Activated CD8-positive, alpha-beta memory T cell treated with anti-CD3 and anti-CD28 coated beads for 24 hours (primary cell): ENCODE measurements around the gene CHCT1.

ENCODE experiments used
- DNase-seq: peaks from one replicate; pipeline ENCODE4 v3.0.0-alpha.2; 2020

The CHCT1 gene

GRCh38 chr17:60445144-60445543 lies 22.9 kb downstream of the CHCT1 start:
- DNase-seq = no peak

- DNase-seq = no peak
Measured at GRCh38 chr17:60447375-60447774, 25.1 kb downstream of the CHCT1 start.

GRCh38 chr17:60451071-60451470 lies 28.8 kb downstream of the CHCT1 start:
- DNase-seq = no peak

- no peak for DNase-seq
Measured at GRCh38 chr17:60451965-60452364, 29.7 kb downstream of the CHCT1 start.

GRCh38 chr17:60455378-60455777 lies 33.1 kb downstream of the CHCT1 start:
- no peak for DNase-seq

GRCh38 chr17:60457148-60457547 lies 34.9 kb downstream of the CHCT1 start:
- no peak for DNase-seq

GRCh38 chr17:60461584-60461983 lies 39.3 kb downstream of the CHCT1 start:
- no peak for DNase-seq

GRCh38 chr17:60463157-60463835 lies 41.0 kb downstream of the CHCT1 start:
- DNase-seq = no peak

GRCh38 chr17:60464343-60464742 lies 42.1 kb downstream of the CHCT1 start:
- DNase-seq = no peak

GRCh38 chr17:60468371-60468770 lies 46.1 kb downstream of the CHCT1 start:
- DNase-seq = no peak

GRCh38 chr17:60471451-60471850 lies 49.2 kb downstream of the CHCT1 start:
- no peak for DNase-seq

GRCh38 chr17:60472449-60472848 lies 50.2 kb downstream of the CHCT1 start:
- DNase-seq = no peak

- no peak for DNase-seq
Measured at GRCh38 chr17:60473788-60474187, 51.5 kb downstream of the CHCT1 start.
